ENCODE data around the gene TBP.
"Not testable (repeated sequence)": the region's sequence is repeated elsewhere in the genome, so short reads cannot be mapped to it uniquely, and the experiment has no call there.

TBP gene

DNA sequence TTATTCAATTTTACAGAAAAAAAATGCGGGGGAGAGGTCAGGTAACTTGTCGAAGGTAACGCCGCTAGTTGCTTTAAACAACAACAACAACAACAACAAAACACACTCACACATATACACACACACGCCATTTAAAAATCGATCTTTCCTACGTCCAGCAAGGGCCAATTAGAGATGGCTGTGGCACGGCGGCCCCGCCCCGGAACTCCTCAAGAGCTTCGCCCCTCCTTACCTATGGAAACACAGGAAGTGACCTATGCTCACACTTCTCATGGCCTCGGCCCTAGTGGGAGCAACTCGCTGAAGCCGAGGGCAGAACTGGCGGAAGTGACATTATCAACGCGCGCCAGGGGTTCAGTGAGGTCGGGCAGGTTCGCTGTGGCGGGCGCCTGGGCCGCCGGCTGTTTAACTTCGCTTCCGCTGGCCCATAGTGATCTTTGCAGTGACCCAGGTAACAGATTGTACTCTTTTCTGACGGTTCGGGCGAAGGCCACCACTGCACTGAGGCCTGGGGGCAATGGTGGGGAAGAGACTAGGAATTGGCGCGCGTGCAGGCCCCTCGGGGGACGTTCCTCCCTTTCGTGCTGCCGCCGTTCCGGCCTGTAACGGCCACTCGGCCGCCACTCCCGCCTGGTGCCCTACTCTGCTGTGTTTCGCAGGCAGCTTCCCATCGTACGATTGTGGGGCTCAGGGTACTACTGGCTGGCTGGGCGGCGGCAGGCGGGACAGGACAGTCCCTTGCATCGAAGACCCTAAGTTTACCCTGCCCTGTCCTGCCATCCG lies at the start of gene TBP:
Gene TBP (plus strand): TSS at position 357 of the 783 bp plus-strand sequence. CDS start 2,661 bp downstream, outside the sequence.
- DNase-seq (ENCODE audit: low read depth in 1 of 2, low spot score in 1 of 2) = peak; percentile 94 to 96

GRCh38 chr6:170504479-170504878 lies 49.7 kb upstream of the TBP start:
- DNase-seq (ENCODE audit: low read depth in 1 of 2, low spot score in 1 of 2) = no peak

- DNase-seq (ENCODE audit: low read depth in 1 of 2, low spot score in 1 of 2) = no peak
These were observed 48.9 kb upstream of the TBP start for GRCh38 chr6:170505306-170505705.

GRCh38 chr6:170506446-170506845 lies 47.7 kb upstream of the TBP start:
- no peak for DNase-seq (ENCODE audit: low read depth in 1 of 2, low spot score in 1 of 2)

DNA sequence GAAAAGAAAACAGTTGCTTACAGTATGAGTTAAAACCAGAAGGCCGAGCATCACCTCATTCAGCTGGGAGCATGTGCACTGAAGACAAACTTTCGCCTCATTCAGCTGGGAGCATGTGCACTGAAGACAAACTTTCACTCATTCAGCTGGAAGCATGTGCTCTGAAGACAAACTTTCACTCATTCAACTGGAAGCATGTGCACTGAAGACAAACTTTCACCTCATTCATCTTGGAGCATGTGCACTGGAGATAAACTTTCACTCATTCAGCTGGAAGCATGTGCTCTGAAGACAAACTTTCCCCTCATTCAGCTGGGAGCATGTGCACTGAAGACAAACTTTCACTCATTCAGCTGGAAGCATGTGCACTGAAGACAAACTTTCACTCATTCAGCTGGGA lies 46.4 kb upstream of the TBP start:
- not testable (repeated sequence) for DNase-seq (ENCODE audit: low read depth in 1 of 2, low spot score in 1 of 2)

- not testable (repeated sequence) for DNase-seq (ENCODE audit: low read depth in 1 of 2, low spot score in 1 of 2)
These were observed 45.9 kb upstream of the TBP start for GRCh38 chr6:170508275-170508674.

DNA sequence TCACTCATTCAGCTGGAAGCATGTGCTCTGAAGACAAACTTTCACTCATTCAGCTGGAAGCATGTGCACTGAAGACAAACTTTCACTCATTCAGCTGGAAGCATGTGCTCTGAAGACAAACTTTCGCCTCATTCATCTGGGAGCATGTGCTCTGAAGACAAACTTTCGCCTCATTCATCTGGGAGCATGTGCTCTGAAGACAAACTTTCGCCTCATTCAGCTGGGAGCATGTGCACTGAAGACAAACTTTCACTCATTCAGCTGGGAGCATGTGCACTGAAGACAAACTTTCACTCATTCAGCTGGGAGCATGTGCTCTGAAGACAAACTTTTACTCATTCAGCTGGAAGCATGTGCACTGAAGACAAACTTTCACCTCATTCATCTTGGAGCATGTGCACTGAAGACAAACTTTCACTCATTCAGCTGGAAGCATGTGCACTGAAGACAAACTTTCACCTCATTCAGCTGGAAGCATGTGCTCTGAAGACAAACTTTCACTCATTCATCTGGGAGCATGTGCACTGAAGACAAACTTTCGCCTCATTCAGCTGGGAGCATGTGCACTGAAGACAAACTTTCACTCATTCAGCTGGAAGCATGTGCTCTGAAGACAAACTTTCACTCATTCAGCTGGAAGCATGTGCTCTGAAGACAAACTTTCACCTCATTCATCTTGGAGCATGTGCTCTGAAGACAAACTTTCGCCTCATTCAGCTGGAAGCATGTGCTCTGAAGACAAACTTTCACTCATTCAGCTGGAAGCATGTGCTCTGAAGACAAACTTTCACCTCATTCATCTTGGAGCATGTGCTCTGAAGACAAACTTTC lies 45.1 kb upstream of the TBP start:
- DNase-seq (ENCODE audit: low read depth in 1 of 2, low spot score in 1 of 2) = not testable (repeated sequence)

GRCh38 chr6:170509723-170510018 lies 44.5 kb upstream of the TBP start:
- no peak for DNase-seq (ENCODE audit: low read depth in 1 of 2, low spot score in 1 of 2)

GRCh38 chr6:170510631-170511030 lies 43.5 kb upstream of the TBP start:
- no peak for DNase-seq (ENCODE audit: low read depth in 1 of 2, low spot score in 1 of 2)

GRCh38 chr6:170512249-170512648 lies 41.9 kb upstream of the TBP start:
- no peak for DNase-seq (ENCODE audit: low read depth in 1 of 2, low spot score in 1 of 2)

- DNase-seq (ENCODE audit: low read depth in 1 of 2, low spot score in 1 of 2) = no peak
These were observed 39.3 kb upstream of the TBP start for GRCh38 chr6:170514908-170515307.

GRCh38 chr6:170516783-170517616 lies 37.2 kb upstream of the TBP start:
- DNase-seq (ENCODE audit: low read depth in 1 of 2, low spot score in 1 of 2) = peak in 1 of 2 donors; percentile 39

DNA sequence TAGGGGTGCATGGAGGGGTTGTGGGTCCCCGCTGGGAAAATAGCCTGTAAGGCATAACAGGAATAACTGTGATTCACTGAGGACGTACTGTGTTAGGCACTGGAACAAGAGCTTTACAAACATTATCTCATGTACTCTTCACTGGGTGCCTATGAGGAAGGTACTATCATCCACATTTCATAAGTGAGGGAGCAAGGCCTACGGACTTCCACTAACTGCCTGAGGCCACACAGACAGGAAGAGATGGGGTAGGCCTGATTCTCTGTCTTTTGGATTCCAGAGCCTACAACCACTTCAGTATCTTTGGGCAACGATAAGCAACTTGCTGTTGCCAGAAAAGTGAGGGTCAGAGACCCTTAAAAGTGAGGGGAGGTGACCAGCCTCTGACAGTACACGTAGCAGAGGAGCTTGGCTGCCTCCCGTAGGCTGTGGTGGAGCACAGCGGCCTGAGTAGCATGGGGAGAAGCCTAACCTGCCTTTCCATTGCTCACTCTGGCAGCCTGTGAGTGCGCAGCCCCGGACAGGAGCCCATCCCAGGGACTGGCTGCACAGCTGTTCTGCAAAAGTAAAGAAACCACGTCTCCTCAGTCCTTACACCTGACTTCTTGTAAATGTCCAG lies 31.5 kb upstream of the TBP start:
- DNase-seq (ENCODE audit: low read depth in 1 of 2, low spot score in 1 of 2) = no peak

DNA sequence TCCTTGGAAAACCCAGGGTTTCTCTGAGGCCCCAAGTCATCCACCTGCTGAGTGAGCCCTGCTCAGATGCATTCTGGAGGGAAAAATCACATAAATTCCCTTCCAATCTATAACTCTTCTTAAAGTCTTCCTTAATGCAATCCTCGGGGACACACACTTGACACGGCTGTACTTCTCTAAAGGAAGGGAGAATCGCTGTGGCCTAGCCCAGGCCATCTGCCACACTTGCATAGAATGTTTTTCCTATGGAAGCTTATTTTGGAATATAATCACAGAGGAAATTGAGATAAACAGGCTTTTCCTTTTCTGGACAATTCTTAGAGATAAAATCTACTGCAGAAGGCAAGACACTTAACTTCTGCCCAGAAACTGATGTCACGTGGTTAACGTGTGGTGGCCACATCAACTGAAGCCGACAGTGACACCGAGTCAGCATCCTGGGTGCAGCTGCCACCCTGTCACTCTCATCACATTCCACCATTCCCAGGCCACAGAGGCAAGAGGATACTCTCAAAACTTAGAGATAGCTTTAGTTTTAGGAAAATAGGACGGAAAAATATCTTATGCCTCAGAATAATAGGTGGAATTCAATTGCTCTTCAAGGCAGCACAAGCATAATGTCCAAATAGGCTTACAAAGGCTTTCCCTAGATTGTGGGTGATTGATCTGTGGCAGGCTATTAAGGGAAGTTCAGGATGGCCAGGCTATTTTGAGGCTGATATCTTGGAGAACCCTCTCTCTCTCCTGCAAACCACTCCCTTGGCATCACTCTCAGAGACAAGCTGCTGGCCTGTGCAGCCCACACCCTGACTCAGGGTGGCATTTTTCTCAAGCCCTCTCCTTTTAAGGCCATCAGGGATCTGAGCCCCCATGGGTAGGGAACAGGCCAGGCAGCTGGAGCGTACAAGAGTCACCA lies 30.7 kb upstream of the TBP start:
- no peak for DNase-seq (ENCODE audit: low read depth in 1 of 2, low spot score in 1 of 2)

GRCh38 chr6:170524172-170524502 lies 30.0 kb upstream of the TBP start:
- no peak for DNase-seq (ENCODE audit: low read depth in 1 of 2, low spot score in 1 of 2)

DNA sequence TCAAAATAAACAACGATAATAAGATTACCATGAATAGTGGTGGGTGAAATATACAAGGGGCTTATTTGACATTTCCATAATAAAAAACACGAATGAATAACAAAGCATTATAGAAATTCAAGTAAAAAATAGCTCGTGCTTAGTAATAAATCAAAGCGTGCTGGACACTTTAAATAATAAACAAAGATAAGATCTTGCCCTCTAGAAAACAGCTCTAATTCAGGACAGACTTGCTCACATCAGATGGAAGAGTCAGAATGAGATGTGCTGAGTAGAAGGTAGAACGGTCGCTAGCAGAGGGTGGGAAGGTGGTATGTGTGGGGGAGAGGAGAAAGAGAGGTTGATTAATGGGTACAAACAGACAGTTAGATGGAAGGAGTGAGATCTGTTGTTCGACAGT lies 28.4 kb upstream of the TBP start:
- no peak for DNase-seq (ENCODE audit: low read depth in 1 of 2, low spot score in 1 of 2)

DNA sequence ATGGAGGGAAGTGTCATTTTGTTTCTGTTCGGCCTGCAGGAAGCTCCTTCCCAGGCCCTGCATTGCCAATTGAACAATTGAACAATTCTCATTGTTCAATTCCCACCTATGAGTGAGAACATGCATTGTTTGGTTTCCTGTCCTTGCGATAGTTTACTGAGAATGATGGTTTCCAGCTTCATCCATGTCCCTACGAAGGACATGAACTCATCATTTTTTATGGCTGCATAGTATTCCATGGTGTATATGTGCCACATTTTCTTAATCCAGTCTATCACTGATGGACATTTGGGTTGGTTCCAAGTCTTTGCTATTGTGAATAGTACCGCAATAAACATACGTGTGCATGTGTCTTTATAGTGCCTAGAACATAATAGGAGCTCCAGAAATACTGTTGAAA lies 26.2 kb upstream of the TBP start:
- not testable (repeated sequence) for DNase-seq (ENCODE audit: low read depth in 1 of 2, low spot score in 1 of 2)

DNA sequence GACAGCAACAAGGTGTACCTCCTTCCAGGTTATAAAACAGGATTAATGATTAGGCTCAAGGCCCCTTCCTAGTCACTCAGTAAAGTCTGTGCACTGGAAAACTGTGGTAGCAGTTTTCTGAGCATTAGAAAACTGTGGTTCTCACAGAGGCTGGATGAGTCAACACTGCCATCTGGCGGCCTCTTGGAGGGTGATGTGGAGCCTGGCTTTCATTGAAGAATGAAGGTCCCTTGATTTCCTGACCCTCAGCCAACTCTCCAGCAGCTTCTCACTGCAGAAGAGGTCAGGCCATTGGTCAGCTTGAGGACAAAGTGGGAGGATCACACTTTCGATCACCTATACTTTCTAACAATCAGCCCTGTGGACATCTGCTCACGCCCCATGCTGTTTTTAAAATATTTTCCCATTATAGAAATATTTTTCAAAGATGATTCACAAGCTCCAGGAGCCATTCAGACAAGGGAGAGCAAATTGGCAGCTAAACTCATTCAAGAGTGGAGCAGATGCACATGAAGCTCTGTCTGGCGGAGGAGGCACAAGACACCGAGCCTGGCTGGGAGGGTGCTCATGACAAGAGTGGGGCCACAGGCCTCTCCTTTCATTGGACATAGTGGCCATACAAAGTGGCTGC lies 24.2 kb upstream of the TBP start:
- peak; percentile 36 to 52 for DNase-seq (ENCODE audit: low read depth in 1 of 2, low spot score in 1 of 2)

GRCh38 chr6:170532867-170533488 lies 21.2 kb upstream of the TBP start:
- no peak for DNase-seq (ENCODE audit: low read depth in 1 of 2, low spot score in 1 of 2)

All from activated CD4-positive, alpha-beta T cell treated with anti-CD3 and anti-CD28 coated beads, Interleukin-2, amount 50 U/mL, for 24 hours (primary cell).